IMR-90 (cell line): ENCODE measurements around the gene COX14. TPM values are rescaled to one million over a fixed set of nuclear protein-coding genes. Genes with fewer than 3 reads are reported as not detected.

Experiments
- ATAC-seq: fragments of 200-7000 bp; cut with Tn5 transposase; 2 replicates; pipeline ENCODE4 v1.9.1; 2020; ENCODE audit warnings: low read depth, mild to moderate bottlenecking, moderate library complexity
- BruUV-seq: library from RNA; stranded (reverse); fragments of 400-500 nt; replicated peaks from 2 replicates; lab custom pipeline; 2021; lab: Mats Ljungman, UMichigan
- CTCF ChIA-PET: fragments of 300-600 bp; formaldehyde crosslinking; extraction: SDS; loops from one replicate; lab custom pipeline; 2021; ENCODE audit warnings: antibody characterized with exemption; lab: Yijun Ruan, JAX
- POLR2A ChIA-PET: fragments of 300-600 bp; sonication (Branson Sonifier 250); formaldehyde crosslinking; loops from one replicate; lab custom pipeline; 2022; ENCODE audit warnings: antibody characterized with exemption; ENCODE audit not compliant: unreplicated experiment; lab: Charles Lee
- DNase-seq: peaks from one replicate; pipeline ENCODE4 v3.0.0; 2013
- H2AFZ ChIP-seq: replicated peaks from 2 replicates; pipeline ENCODE3; 2013; ENCODE audit warnings: low read length, mild to moderate bottlenecking; ENCODE audit not compliant: poor library complexity
- H2AK5ac ChIP-seq: 2 replicates; pipeline ENCODE4 v1.6.1; 2013; ENCODE audit warnings: low read depth, low read length, inconsistent platforms
- H2AK9ac ChIP-seq: replicated peaks from 2 replicates; pipeline ENCODE3; 2013; ENCODE audit warnings: mild to moderate bottlenecking, low read depth, low read length, moderate library complexity; ENCODE audit not compliant: poor library complexity
- H2BK120ac ChIP-seq: 2 replicates; pipeline ENCODE4 v1.6.1; 2013; ENCODE audit warnings: low read depth, low read length, inconsistent platforms
- H2BK15ac ChIP-seq: 3 replicates; pipeline ENCODE4 v1.6.1; 2013; ENCODE audit warnings: low read depth, low read length, inconsistent platforms
- H2BK20ac ChIP-seq: 2 replicates; pipeline ENCODE4 v1.6.1; 2013; ENCODE audit warnings: low read depth, mild to moderate bottlenecking, inconsistent platforms, low read length, moderate library complexity
- H2BK5ac ChIP-seq: 2 replicates; pipeline ENCODE4 v1.6.1; 2013; ENCODE audit warnings: mild to moderate bottlenecking, low read depth, low read length, inconsistent platforms; ENCODE audit not compliant: poor library complexity, severe bottlenecking
- H3K14ac ChIP-seq: replicated peaks from 2 replicates; pipeline ENCODE4 v1.6.1; 2013; ENCODE audit warnings: low read depth, low read length, inconsistent platforms
- H3K18ac ChIP-seq: 2 replicates; pipeline ENCODE4 v1.6.1; 2013; ENCODE audit warnings: low read depth, low read length, control low read depth
- H3K23ac ChIP-seq: 2 replicates; pipeline ENCODE4 v1.6.1; 2013; ENCODE audit warnings: low read depth, low read length, inconsistent platforms
- H3K27ac ChIP-seq: 2 replicates; pipeline ENCODE4 v1.5.1; 2013; ENCODE audit warnings: mild to moderate bottlenecking, control low read depth, low read length; ENCODE audit not compliant: insufficient read depth
- H3K27me3 ChIP-seq: 2 replicates; pipeline ENCODE4 v1.6.1; 2013; ENCODE audit warnings: low read length; ENCODE audit not compliant: control insufficient read depth, insufficient read depth
- H3K36me3 ChIP-seq: 2 replicates; pipeline ENCODE4 v1.6.1; 2013; ENCODE audit warnings: low read length, mixed read lengths; ENCODE audit not compliant: control insufficient read depth, insufficient read depth
- H3K4ac ChIP-seq: 2 replicates; pipeline ENCODE4 v1.6.1; 2013; ENCODE audit warnings: low read depth, low read length, inconsistent platforms
- H3K4me1 ChIP-seq: 2 replicates; pipeline ENCODE4 v1.6.1; 2013; ENCODE audit warnings: low read length, mixed read lengths; ENCODE audit not compliant: control insufficient read depth, insufficient read depth
- H3K4me2 ChIP-seq: 2 replicates; pipeline ENCODE4 v1.6.1; 2013; ENCODE audit warnings: low read depth, mild to moderate bottlenecking, control low read depth, low read length, moderate library complexity
- H3K4me3 ChIP-seq: 2 replicates; pipeline ENCODE4 v1.5.1; 2013; ENCODE audit warnings: low read depth, mild to moderate bottlenecking, control low read depth, low read length, moderate library complexity; ENCODE audit not compliant: insufficient read depth
- H3K56ac ChIP-seq: 2 replicates; pipeline ENCODE4 v1.6.1; 2013; ENCODE audit warnings: low read length, inconsistent platforms; ENCODE audit not compliant: insufficient read depth; ENCODE audit errors: extremely low read depth
- H3K79me1 ChIP-seq, 2 experiments: 2 replicates each; pipeline ENCODE4 v1.6.1; 2013; ENCODE audit warnings: low read length in 2 of 2, inconsistent platforms in 1 of 2, low read depth in 1 of 2
- H3K9ac ChIP-seq: 2 replicates; pipeline ENCODE4 v1.6.1; 2013; ENCODE audit warnings: low read depth, low read length, control low read depth
- H3K9me1 ChIP-seq: 2 replicates; pipeline ENCODE4 v1.6.1; 2013; ENCODE audit warnings: low read length, inconsistent platforms; ENCODE audit not compliant: insufficient read depth
- H3K9me3 ChIP-seq: 2 replicates; pipeline ENCODE4 v1.6.1; 2013; ENCODE audit warnings: low read length; ENCODE audit not compliant: control insufficient read depth, insufficient read depth
- H4K20me1 ChIP-seq: 2 replicates; pipeline ENCODE4 v1.6.1; 2013; ENCODE audit warnings: low read length, inconsistent platforms; ENCODE audit not compliant: insufficient read depth
- H4K5ac ChIP-seq: 2 replicates; pipeline ENCODE4 v1.6.1; 2013; ENCODE audit warnings: mild to moderate bottlenecking, low read depth, low read length, control low read depth
- H4K8ac ChIP-seq, 2 experiments: 2 replicates each; pipeline ENCODE4 v1.6.1; 2013; ENCODE audit warnings: low read depth in 2 of 2, low read length in 2 of 2, control low read depth in 1 of 2, inconsistent platforms in 1 of 2
- H4K91ac ChIP-seq: 2 replicates; pipeline ENCODE4 v1.6.1; 2013; ENCODE audit warnings: low read depth, low read length, inconsistent platforms; ENCODE audit not compliant: insufficient read depth
- CEBPB ChIP-seq: IDR thresholded peaks from 2 replicates; pipeline ENCODE4 v1.6.1; 2012; ENCODE audit warnings: low read depth, low read length, improper control_type of control experiment
- CHD1 ChIP-seq: IDR thresholded peaks from 2 replicates; pipeline ENCODE4 v1.6.1; 2012; ENCODE audit warnings: low read depth, low read length, improper control_type of control experiment
- CTCF ChIP-seq: conservative IDR thresholded peaks from 2 replicates; pipeline ENCODE4 v1.5.1; 2012; ENCODE audit warnings: mild to moderate bottlenecking, low read depth, low read length, improper control_type of control experiment
- ELK1 ChIP-seq: fragments of 150-350 bp; IDR thresholded peaks from 2 replicates; pipeline ENCODE4 v1.6.1; 2016; ENCODE audit warnings: low read depth, mild to moderate bottlenecking, low read length, moderate library complexity, borderline replicate concordance
- FOS ChIP-seq: fragments of 150-350 bp; IDR thresholded peaks from 2 replicates; pipeline ENCODE4 v1.6.1; 2016; ENCODE audit warnings: low read depth, low read length
- MAFK ChIP-seq: IDR thresholded peaks from 2 replicates; pipeline ENCODE4 v1.6.1; 2012; ENCODE audit warnings: low read depth, low read length, improper control_type of control experiment
- MAZ ChIP-seq: IDR thresholded peaks from 2 replicates; pipeline ENCODE4 v1.6.1; 2012; ENCODE audit warnings: low read depth, mild to moderate bottlenecking, low read length, improper control_type of control experiment, moderate library complexity, borderline replicate concordance
- NFE2L2 ChIP-seq: fragments of 150-350 bp; IDR thresholded peaks from 2 replicates; pipeline ENCODE4 v1.6.1; 2016; ENCODE audit warnings: low read depth, mild to moderate bottlenecking, low read length
- POLR2A ChIP-seq: IDR thresholded peaks from 2 replicates; pipeline ENCODE4 v1.6.1; 2012; ENCODE audit warnings: mild to moderate bottlenecking, low read depth, low read length
- RCOR1 ChIP-seq: IDR thresholded peaks from 2 replicates; pipeline ENCODE4 v1.6.1; 2012; ENCODE audit warnings: mild to moderate bottlenecking, low read length, improper control_type of control experiment; ENCODE audit not compliant: insufficient replicate concordance
- RFX5 ChIP-seq: IDR thresholded peaks from 2 replicates; pipeline ENCODE4 v1.8.0; 2012; ENCODE audit warnings: low read depth, mild to moderate bottlenecking, low read length, moderate library complexity
- SMC3 ChIP-seq: fragments of 150-350 bp; IDR thresholded peaks from 2 replicates; pipeline ENCODE4 v1.6.1; 2016; ENCODE audit warnings: low read depth, mild to moderate bottlenecking, antibody characterized with exemption, low read length, moderate library complexity
- USF2 ChIP-seq: fragments of 150-350 bp; IDR thresholded peaks from 2 replicates; pipeline ENCODE4 v1.6.1; 2017; ENCODE audit warnings: mild to moderate bottlenecking, antibody characterized with exemption, low read length, low read depth
- WGBS, 2 experiments: methylation state at CpG; one replicate each; pipeline versions ENCODE4 v1.1.5 to v1.1.7; 2013; ENCODE audit warnings: missing lambda C conversion rate in 2 of 2; ENCODE audit not compliant: insufficient read length in 1 of 2; ENCODE audit errors: extremely low coverage in 2 of 2; 5-methylcytosine and 5-hydroxymethylcytosine counted together
- dilution Hi-C: fragments of 300-500 bp; cut with HindIII; formaldehyde crosslinking; loops from one replicate; pipeline ENCODE4 v1.14.3; 2018; ENCODE audit warnings: low sequenced_read_pairs; ENCODE audit not compliant: unreplicated experiment
- in situ Hi-C: fragments of 300-500 bp; cut with MboI; formaldehyde crosslinking; loops from 3 replicates; pipeline ENCODE4 v1.14.3; 2019; ENCODE audit warnings: low sequenced_read_pairs, inconsistent platforms, mixed read lengths
- intact Hi-C: fragments of 100-400 bp; cut with micrococcal nuclease; formaldehyde crosslinking; loops from 2 replicates; pipeline ENCODE4 v1.10.0; 2022
- polyA plus RNA-seq, 3 experiments: library from polyadenylated mRNA; depleted of rRNA; stranded (reverse); fragments of >200 nt; gene quantifications; 2 replicates each; pipeline ENCODE4 v1.2.3, GENCODE V29; 2012; ENCODE audit warnings: low replicate concordance in 1 of 3
- total RNA-seq: library from RNA; depleted of rRNA; stranded (reverse); fragments of >200 nt; gene quantifications from 2 replicates; pipeline ENCODE4 v1.2.3, GENCODE V29; 2012

COX14 gene
- total and polyA plus RNA-seq, 2 of the 4 experiments (the other 2 are of a cell fraction), result 30.8 to 81.8 TPM

- Histone ChIP-seq H2BK15ac (peak overlapping the region; percentile 63; the same call in 1 of the 3 replicates), H3K9me1 (0 out of 2 replicates have a peak, but pooled peaks cover 7% of the 10 kb centered on the region), H2AK5ac (peak overlapping the region; percentile 75; the same call in 1 of the 2 replicates), H3K4me2 (no peak overlapping the region; the same call in 1 of the 2 replicates), H3K4ac (peak overlapping the region; percentile 26), H3K79me1 (no peaks in the 10 kb centered on the region), H2BK5ac (no peak overlapping the region), H3K56ac (no peak overlapping the region), H3K23ac (no peak overlapping the region), H3K18ac (no peak overlapping the region), H3K9ac (peak overlapping the region; percentile 15; the same call in 1 of the 2 replicates), H3K27ac (no peak overlapping the region), H3K36me3 (no peaks in the 10 kb centered on the region), H4K5ac (peak overlapping the region; percentile 48; the same call in 1 of the 2 replicates), H3K4me1 (peaks cover 12% of the 10 kb centered on the region), H3K27me3 (no peaks in the 10 kb centered on the region), H2BK20ac (peak overlapping the region; percentile 2; the same call in 1 of the 2 replicates), H2AFZ (peak overlapping the region; percentile 91), H3K4me3 (no peak overlapping the region), H2BK120ac (peak overlapping the region; percentile 4; the same call in 1 of the 2 replicates), H3K14ac (peak overlapping the region; percentile 57), H2AK9ac (peak overlapping the region; percentile 51), H4K91ac (peak overlapping the region; percentile 64; the same call in 1 of the 2 replicates), H4K20me1 (no peaks in the 10 kb centered on the region; the same call in 1 of the 2 replicates), H3K9me3 (no peaks in the 10 kb centered on the region), H4K8ac (peak overlapping the region; percentile 87 to 90)
- ChIA-PET CTCF (interaction anchor here (0.5 to 2.1 kb wide), 17 partner anchors 9 to 979 kb away, joined by 3 to 33 read pairs (median 4); partner anchors contain the start of gene AQP6), POLR2A (no interaction called here)
- 6% methylated on average over 2 of the region's 9 CpGs; no CpG with 5 or more reads in 1 of the 2 experiments for WGBS, 2 experiments
- dilution Hi-C loops (no loop called here), in situ Hi-C loops (no loop called here), intact Hi-C loops (loop anchor here (1.0 kb wide), 1 partner anchor 103 kb away; no protein-coding TSS in a partner anchor)
- ATAC-seq (peak; percentile 71), DNase-seq (peak; percentile 84)
- no TSS peak for BruUV-seq
- no peak for TF ChIP-seq FOS
- TF ChIP-seq RFX5, result no peak
- TF ChIP-seq USF2, result no peak
- no peak for TF ChIP-seq MAFK
- TF ChIP-seq NFE2L2, result no peak
- TF ChIP-seq SMC3, result peak; percentile 90
- peak; percentile 63; the same call in 1 of the 2 replicates for TF ChIP-seq MAZ
- no peak for TF ChIP-seq POLR2A
- TF ChIP-seq CEBPB, result no peak
- TF ChIP-seq CTCF, result peak; percentile 95
- TF ChIP-seq CHD1, result no peak
- no peak for TF ChIP-seq ELK1
- TF ChIP-seq RCOR1, result no peak
Measured at GRCh38 chr12:50070314-50071060, 41.5 kb upstream of the COX14 start.
